Neural progenitor cell (in vitro differentiated cells): Measurements from ENCODE around the gene PTPRA. TPM values are rescaled to one million over a fixed set of nuclear protein-coding genes. Genes with fewer than 3 reads are reported as not detected.

Source experiments
- DNase-seq: peaks from one replicate; pipeline ENCODE4 v3.0.0-alpha.2; 2016; ENCODE audit warnings: low spot score
- H2AFZ ChIP-seq: fragments of 200-600 bp; sonication (generic); replicated peaks from 2 replicates; pipeline ENCODE4 v1.6.1; 2016; ENCODE audit warnings: antibody characterized with exemption
- H3F3A ChIP-seq: fragments of 200-600 bp; sonication (generic); 2 replicates; pipeline ENCODE4 v1.6.1; 2016; ENCODE audit warnings: antibody characterized with exemption, low read depth
- H3K27ac ChIP-seq: fragments of 200-600 bp; sonication (generic); 2 replicates; pipeline ENCODE4 v1.5.1; 2016; ENCODE audit warnings: mild to moderate bottlenecking
- H3K27me3 ChIP-seq: fragments of 200-600 bp; sonication (generic); 2 replicates; pipeline ENCODE4 v1.6.1; 2016; ENCODE audit warnings: mild to moderate bottlenecking, moderate library complexity
- H3K36me3 ChIP-seq: fragments of 200-600 bp; sonication (generic); 2 replicates; pipeline ENCODE4 v1.5.1; 2016
- H3K4me1 ChIP-seq: fragments of 200-600 bp; sonication (generic); 2 replicates; pipeline ENCODE4 v1.6.1; 2016; ENCODE audit warnings: mixed run types
- H3K4me2 ChIP-seq: fragments of 200-600 bp; sonication (generic); 2 replicates; pipeline ENCODE4 v1.6.1; 2016
- H3K4me3 ChIP-seq: fragments of 200-600 bp; sonication (generic); 2 replicates; pipeline ENCODE4 v1.5.1; 2016
- H3K79me2 ChIP-seq: fragments of 200-600 bp; sonication (generic); 2 replicates; pipeline ENCODE4 v1.6.1; 2016; ENCODE audit warnings: low read depth
- H3K9ac ChIP-seq: fragments of 200-600 bp; sonication (generic); 2 replicates; pipeline ENCODE4 v1.6.1; 2016
- H3K9me3 ChIP-seq: fragments of 200-600 bp; sonication (generic); 2 replicates; pipeline ENCODE4 v1.5.1; 2016; ENCODE audit warnings: low read depth
- H4K20me1 ChIP-seq: fragments of 200-600 bp; sonication (generic); 2 replicates; pipeline ENCODE4 v1.6.1; 2016; ENCODE audit warnings: low read depth
- H3K27ac Mint-ChIP-seq: 3 replicates; pipeline ENCODE4 v1.8.0; 2021; ENCODE audit warnings: mixed read lengths
- H3K27me3 Mint-ChIP-seq: 2 replicates; pipeline ENCODE4 v1.8.0; 2022; ENCODE audit warnings: low read depth, mild to moderate bottlenecking, inconsistent platforms, moderate library complexity, mixed read lengths; ENCODE audit not compliant: insufficient read depth
- H3K36me3 Mint-ChIP-seq: 3 replicates; pipeline ENCODE4 v1.8.0; 2021; ENCODE audit warnings: mixed read lengths
- H3K4me1 Mint-ChIP-seq: 3 replicates; pipeline ENCODE4 v1.8.0; 2021; ENCODE audit warnings: mixed read lengths
- H3K4me3 Mint-ChIP-seq: 3 replicates; pipeline ENCODE4 v1.8.0; 2021; ENCODE audit warnings: mild to moderate bottlenecking, moderate library complexity, mixed read lengths
- H3K9me3 Mint-ChIP-seq: 3 replicates; pipeline ENCODE4 v1.8.0; 2020; ENCODE audit warnings: mixed read lengths
- EZH2 ChIP-seq: fragments of 200-600 bp; sonication (generic); IDR thresholded peaks from 2 replicates; pipeline ENCODE4 v1.6.1; 2017; ENCODE audit warnings: antibody characterized with exemption, mild to moderate bottlenecking, moderate library complexity
- EZH2phosphoT487 ChIP-seq: fragments of 200-600 bp; sonication (generic); IDR thresholded peaks from 2 replicates; pipeline ENCODE4 v1.6.1; 2017; ENCODE audit warnings: antibody characterized with exemption
- total RNA-seq: library from RNA; depleted of rRNA; stranded (reverse); fragments of >200 nt; gene quantifications from 2 replicates; pipeline ENCODE4 v1.2.3, GENCODE V29; 2015; ENCODE audit warnings: low replicate concordance
- TF ChIP-seq, protein P1 (sequence below): fragments of 200-600 bp; sonication (generic); IDR thresholded peaks from 2 replicates; pipeline ENCODE4 v1.5.1; 2017; ENCODE audit warnings: antibody characterized with exemption, mild to moderate bottlenecking

Gene PTPRA
- total RNA-seq, 1 donor from 2014 or later, result 77.7 TPM

DNA sequence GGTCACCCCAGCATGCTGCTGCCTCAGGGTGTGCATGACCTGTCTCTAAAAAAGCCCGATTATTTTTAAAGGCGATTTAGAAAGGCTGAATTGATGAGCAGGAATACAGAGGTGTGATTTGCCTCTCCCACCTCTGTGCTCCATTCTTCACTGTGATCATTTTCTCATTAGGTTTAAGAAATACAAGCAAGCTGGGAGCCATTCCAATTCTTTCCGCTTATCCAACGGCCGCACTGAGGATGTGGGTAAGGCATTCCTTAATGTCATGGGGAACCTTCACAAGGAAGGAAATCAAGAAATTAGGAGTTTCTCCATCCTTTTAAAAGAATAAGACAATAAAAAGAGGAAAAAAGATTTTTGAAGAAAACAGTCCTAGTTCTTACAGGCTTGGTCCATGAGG lies 114.6 kb downstream of the PTPRA start:
- no peaks in the 10 kb centered on the region for H3K79me2 ChIP-seq
- no peak overlapping the region for H3K9ac ChIP-seq
- Mint-ChIP-seq H3K36me3 (peaks cover 41% of the 10 kb centered on the region), H3K9me3 (no peaks in the 10 kb centered on the region), H3K27ac (no peak overlapping the region), H3K4me1 (no peaks in the 10 kb centered on the region), H3K4me3 (no peak overlapping the region), H3K27me3 (peaks cover 3% of the 10 kb centered on the region)
- no peaks in the 10 kb centered on the region for H3K4me1 ChIP-seq
- H2AFZ ChIP-seq, result no peak overlapping the region
- no peaks in the 10 kb centered on the region for H3K27me3 ChIP-seq
- H3K36me3 ChIP-seq, result peaks cover 7% of the 10 kb centered on the region
- no peak overlapping the region for H3K27ac ChIP-seq
- DNase-seq, result no peak
- no peak overlapping the region for H3K4me2 ChIP-seq
- H3F3A ChIP-seq, result no peaks in the 10 kb centered on the region
- H3K9me3 ChIP-seq, result no peaks in the 10 kb centered on the region
- TF ChIP-seq EZH2phosphoT487, result no peak
- TF ChIP-seq, protein P1, sequence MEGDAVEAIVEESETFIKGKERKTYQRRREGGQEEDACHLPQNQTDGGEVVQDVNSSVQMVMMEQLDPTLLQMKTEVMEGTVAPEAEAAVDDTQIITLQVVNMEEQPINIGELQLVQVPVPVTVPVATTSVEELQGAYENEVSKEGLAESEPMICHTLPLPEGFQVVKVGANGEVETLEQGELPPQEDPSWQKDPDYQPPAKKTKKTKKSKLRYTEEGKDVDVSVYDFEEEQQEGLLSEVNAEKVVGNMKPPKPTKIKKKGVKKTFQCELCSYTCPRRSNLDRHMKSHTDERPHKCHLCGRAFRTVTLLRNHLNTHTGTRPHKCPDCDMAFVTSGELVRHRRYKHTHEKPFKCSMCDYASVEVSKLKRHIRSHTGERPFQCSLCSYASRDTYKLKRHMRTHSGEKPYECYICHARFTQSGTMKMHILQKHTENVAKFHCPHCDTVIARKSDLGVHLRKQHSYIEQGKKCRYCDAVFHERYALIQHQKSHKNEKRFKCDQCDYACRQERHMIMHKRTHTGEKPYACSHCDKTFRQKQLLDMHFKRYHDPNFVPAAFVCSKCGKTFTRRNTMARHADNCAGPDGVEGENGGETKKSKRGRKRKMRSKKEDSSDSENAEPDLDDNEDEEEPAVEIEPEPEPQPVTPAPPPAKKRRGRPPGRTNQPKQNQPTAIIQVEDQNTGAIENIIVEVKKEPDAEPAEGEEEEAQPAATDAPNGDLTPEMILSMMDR, result no peak
- no peak for TF ChIP-seq EZH2
- H4K20me1 ChIP-seq, result no peaks in the 10 kb centered on the region
- H3K4me3 ChIP-seq, result no peak overlapping the region

DNA sequence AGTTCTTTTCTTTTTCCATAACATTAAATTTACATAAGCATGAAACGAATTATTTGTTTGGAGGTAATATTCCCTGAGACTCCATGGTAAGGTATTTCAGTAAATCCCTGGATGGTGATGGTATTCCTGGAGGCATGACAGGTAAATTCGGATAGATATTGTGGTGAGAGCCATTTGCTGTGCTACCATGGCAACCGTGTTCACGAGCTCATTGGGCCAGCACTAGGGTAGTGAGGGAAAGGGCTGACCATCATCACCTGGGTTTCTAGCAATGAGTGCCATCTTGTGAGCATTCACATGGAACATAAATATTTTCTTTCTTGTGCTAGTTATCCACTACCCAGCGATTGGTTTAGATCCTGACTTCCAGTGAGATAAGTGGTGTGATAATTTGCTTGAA lies 118.3 kb downstream of the PTPRA start:
- H3K36me3 Mint-ChIP-seq, result peaks cover 50% of the 10 kb centered on the region

DNA sequence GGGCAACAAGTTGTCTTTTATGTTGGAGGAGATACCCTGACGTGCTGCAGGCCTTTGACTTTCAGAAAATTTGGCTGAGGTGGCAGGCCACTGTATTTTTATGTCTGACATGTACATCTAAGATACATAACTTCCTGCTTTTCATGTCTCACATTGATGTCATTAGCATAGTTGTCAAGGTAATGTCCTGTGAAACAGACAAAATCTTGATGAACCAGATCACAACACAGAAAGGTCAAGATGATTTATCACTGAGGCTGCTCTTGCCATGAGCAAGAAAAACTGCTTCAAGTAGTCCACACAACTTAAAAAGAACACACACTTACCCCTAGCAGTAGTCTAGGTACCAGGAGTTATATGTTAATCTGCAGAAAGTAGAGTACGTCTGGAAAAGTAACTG lies 120.0 kb downstream of the PTPRA start:
- DNase-seq, result no peak
- H3K9me3 Mint-ChIP-seq, result no peaks in the 10 kb centered on the region
- peaks cover 10% of the 10 kb centered on the region for H3K36me3 ChIP-seq

More for the DNA sequence above, 118.3 kb downstream of the PTPRA start:
- H3K79me2 ChIP-seq, result no peaks in the 10 kb centered on the region
- H3K27ac ChIP-seq, result no peak overlapping the region
- H2AFZ ChIP-seq, result no peak overlapping the region
- H3K9ac ChIP-seq, result no peak overlapping the region
- Mint-ChIP-seq H3K27ac (no peak overlapping the region), H3K9me3 (no peaks in the 10 kb centered on the region), H3K27me3 (peaks cover 3% of the 10 kb centered on the region), H3K4me3 (no peak overlapping the region), H3K4me1 (no peaks in the 10 kb centered on the region)
- no peaks in the 10 kb centered on the region for H4K20me1 ChIP-seq
- no peak for DNase-seq
- H3K9me3 ChIP-seq, result no peaks in the 10 kb centered on the region
- H3K4me2 ChIP-seq, result no peak overlapping the region
- H3K4me1 ChIP-seq, result no peaks in the 10 kb centered on the region
- no peaks in the 10 kb centered on the region for H3F3A ChIP-seq
- TF ChIP-seq EZH2phosphoT487, result no peak
- no peak for TF ChIP-seq EZH2
- TF ChIP-seq, protein P1, result no peak
- peaks cover 7% of the 10 kb centered on the region for H3K36me3 ChIP-seq
- H3K27me3 ChIP-seq, result no peaks in the 10 kb centered on the region
- no peak overlapping the region for H3K4me3 ChIP-seq

More for the DNA sequence above, 120.0 kb downstream of the PTPRA start:
- Histone ChIP-seq H3F3A (peaks cover 3% of the 10 kb centered on the region), H2AFZ (no peak overlapping the region), H3K4me1 (no peaks in the 10 kb centered on the region), H3K27ac (no peak overlapping the region), H3K9me3 (no peaks in the 10 kb centered on the region), H3K9ac (no peak overlapping the region), H3K4me2 (no peak overlapping the region), H3K79me2 (no peaks in the 10 kb centered on the region), H3K4me3 (no peak overlapping the region), H4K20me1 (peaks cover 7% of the 10 kb centered on the region), H3K27me3 (no peaks in the 10 kb centered on the region)
- H3K4me3 Mint-ChIP-seq, result no peak overlapping the region
- peaks cover 4% of the 10 kb centered on the region for H3K27me3 Mint-ChIP-seq
- peaks cover 43% of the 10 kb centered on the region for H3K36me3 Mint-ChIP-seq
- no peak for TF ChIP-seq EZH2phosphoT487
- TF ChIP-seq, protein P1, result no peak
- no peak for TF ChIP-seq EZH2
- H3K4me1 Mint-ChIP-seq, result no peaks in the 10 kb centered on the region
- no peak overlapping the region for H3K27ac Mint-ChIP-seq
